GM19463 (cell line): Measurements from ENCODE around the gene PGGHG.
"Not testable (repeated sequence)": the region's sequence is repeated elsewhere in the genome, so short reads cannot be mapped to it uniquely, and the experiment has no call there.

Experiments used
- ATAC-seq: cut with Tn5 transposase; IDR thresholded peaks from one replicate; pipeline ENCODE4 v1.9.1; 2021; ENCODE audit warnings: mild to moderate bottlenecking, moderate library complexity; ENCODE audit not compliant: unreplicated experiment

PGGHG gene

DNA sequence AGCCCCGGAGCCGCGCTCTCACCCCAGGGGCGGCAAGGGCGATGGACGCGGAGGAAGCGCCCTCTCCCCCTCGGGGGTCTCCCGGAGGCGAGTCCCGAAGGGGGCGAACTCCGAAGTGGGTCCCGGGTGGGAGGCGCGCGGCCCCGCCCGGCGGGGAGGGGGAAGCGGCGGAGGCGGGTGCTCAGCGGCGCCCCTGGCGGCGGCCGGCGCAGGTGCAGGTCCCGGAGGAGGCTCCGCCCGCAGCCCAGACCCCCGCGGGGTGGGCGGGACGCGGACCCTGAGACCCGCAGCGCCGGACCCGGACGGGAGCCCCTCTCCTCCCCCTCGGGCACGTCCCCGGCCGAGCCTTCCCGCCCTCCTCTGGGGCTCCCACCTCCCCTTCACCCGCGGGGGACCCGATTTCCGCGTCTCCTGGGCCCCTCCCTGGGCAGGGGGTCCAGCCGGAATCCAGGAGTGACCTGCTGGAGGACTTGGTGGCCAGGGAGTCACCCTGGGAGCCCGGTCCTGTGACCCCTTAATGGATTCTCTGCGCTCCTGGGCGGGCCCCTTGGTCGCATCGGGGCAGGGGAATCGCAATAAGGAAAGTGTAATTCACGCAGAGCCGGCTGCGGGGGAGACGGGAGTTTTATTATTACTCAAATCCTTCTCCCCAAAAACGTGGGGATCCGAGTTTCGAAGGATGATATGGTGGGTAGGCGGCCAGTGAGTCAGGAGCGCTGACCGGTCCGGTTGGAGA, 22.3 kb downstream of the PGGHG start:
- not testable (repeated sequence) for ATAC-seq

DNA sequence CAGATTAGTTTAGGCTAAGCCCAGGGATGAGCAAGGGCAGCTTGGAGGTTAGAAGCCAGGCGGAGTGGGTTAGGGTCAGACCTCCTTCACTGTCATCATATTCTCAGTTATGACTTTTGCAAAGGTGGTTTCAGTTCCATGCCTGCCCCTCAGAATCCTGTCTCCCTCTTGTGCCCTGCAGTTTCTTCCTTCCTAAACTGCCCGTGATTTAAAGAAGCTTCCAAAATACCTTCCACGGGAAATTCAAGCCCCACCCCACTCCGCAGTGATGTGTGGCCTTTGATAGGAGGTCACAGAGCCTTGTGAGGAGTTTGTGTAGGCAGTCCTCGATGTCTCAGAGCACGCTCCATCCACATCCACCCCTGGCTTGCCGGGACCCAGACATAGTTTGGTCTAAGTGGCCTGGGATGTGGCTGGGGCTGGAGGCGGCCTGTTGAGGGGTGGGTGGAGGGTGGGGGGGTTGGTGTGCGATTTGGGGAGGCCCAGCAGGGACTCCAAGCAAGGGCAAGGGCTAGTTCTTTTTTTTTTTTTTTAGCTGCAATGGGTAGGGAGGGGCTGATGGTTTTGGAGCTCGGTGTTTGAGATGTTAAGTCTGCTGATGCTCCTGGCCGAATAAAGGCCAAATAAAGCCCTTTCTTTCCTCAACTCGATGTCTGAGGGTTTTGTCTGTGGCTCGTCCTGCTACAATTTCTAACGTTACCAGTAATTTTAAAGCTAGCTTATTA, 23.3 kb downstream of the PGGHG start:
- ATAC-seq = no peak

DNA sequence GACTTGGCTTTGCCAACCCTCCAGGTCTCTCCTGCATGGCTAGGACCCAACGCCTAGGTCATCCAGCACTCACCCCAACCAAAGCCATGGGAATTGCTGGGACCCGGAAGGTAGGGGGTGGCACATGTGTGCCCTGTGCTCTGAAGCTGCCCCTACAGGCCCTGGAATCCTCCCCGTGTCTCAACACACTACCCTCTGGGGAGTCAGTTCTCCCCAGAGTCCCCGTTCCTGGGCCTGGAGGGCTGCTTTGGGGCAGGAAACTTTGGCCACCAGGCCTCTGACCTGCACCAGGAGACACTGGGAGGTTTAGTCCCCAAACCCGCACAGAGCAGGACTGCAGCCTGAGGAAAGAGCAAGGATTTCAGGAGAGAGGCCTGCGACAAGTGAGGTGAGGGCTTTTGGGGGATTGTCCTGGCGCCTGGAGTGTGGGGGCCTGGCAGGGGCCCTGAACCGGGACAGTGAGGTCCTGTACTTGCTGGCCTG, 24.4 kb downstream of the PGGHG start:
- ATAC-seq = no peak

DNA sequence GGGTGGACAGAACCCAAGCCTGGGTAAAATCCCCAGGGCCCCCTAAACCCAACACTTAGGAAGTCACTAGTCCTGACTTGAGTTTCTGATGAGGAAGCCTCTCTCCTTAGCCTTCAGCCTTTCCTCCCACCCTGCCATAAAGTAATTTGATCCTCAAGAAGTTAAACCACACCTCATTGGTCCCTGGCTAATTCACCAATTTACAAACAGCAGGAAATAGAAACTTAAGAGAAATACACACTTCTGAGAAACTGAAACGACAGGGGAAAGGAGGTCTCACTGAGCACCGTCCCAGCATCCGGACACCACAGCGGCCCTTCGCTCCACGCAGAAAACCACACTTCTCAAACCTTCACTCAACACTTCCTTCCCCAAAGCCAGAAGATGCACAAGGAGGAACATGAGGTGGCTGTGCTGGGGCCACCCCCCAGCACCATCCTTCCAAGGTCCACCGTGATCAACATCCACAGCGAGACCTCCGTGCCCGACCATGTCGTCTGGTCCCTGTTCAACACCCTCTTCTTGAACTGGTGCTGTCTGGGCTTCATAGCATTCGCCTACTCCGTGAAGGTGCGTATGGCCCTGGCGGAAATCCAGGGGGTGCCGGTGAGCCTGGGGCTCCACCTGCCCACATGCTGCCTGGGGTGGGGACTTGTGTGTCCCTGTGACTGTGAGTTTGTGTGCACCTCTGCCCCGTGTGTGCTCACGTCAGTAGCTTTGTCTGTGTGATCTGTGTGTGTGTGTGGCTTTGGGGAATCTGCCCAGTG, 25.0 kb downstream of the PGGHG start, which contains the start of gene IFITM1:
IFITM1 (plus strand) TSS at position 254 of the 767 bp plus-strand sequence; CDS start at position 385, 131 bp downstream.
- peak; percentile 30 for ATAC-seq

DNA sequence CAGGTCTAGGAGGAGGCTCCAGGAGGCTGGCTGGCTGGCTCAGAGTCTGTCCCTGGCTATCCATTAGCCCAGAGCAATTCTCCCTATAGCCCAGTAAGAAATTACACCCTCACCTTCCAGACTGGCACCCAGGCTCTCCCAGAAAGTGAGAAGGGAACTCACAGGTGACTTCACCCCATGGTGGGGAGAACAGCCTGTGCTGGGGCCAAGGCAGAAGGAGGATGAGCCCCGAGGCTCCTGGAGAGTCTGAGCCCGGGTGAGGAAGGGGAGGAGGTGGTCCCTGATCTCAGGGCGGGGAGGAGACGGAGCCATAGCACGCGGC, 25.6 kb downstream of the PGGHG start:
- ATAC-seq = not testable (repeated sequence)

DNA sequence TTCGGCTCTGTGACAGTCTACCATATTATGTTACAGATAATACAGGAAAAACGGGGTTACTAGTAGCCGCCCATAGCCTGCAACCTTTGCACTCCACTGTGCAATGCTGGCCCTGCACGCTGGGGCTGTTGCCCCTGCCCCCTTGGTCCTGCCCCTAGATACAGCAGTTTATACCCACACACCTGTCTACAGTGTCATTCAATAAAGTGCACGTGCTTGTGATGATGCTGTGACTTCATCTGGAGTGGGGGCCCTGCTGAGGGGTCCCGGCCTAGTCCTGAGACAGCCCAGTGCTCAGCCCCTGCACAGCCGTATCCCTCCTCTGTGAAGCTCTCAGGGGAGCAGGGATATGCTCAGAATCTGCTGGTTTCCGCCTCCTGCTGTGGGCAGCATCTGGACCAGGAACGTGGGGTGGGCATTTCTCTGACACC, 26.1 kb downstream of the PGGHG start:
- no peak for ATAC-seq

DNA sequence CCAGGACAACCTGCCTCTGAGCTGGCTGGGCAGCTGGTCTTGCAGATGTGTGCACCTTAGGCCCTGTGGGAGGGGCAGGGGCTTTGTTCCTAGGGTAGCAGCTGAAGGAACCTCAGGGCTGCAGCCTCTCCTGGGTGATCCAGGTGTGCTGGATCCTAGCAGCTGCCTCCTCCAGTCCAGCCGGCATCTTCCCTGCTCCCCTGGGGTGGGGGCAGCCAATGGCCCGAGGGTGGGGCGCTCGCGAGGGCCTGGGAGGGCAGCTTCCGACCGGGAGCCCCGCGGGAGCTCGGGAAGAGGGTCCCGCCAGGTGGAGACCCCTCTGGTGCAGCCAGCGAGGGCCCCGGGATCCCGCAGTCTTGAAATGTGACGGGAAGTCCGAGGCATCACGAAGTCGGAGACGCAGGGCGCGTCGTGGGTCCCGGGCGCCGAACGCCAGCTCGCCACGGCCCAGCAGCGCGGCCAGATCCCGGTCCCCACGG, 26.6 kb downstream of the PGGHG start:
- ATAC-seq = no peak

DNA sequence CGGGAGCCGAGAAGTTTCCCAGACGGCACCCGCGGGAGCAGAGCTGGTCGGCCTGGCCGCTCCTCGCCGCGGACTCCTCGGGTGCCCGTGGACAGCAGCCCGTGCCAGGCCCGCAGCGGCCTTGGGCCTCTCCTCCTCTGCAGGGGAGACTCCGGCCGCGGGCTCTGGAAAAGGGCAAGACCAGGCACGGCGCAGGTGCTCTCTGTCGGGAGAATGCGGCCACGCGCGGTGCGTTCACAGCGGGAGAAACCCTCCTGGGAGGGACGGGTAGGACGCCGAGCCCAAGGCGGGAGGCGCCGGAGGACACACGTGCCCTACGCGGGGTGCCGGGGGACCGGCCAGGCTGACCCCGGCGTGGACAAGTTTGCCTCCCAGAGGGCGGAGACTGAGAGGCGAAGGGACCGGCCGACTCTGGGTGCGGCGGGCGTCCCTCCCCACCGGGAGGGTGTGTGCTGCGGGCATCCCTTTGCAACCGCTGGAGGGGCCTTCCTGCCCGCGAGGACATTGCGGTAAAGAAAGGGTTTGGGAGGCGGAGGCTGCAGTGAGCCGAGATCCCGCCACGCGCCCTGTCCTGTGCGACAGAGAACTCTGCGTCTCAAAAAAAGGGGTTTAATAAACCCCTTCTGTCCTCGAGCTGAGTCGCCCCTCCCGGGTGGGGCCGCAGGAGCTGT, 27.2 kb downstream of the PGGHG start:
- ATAC-seq = no peak

DNA sequence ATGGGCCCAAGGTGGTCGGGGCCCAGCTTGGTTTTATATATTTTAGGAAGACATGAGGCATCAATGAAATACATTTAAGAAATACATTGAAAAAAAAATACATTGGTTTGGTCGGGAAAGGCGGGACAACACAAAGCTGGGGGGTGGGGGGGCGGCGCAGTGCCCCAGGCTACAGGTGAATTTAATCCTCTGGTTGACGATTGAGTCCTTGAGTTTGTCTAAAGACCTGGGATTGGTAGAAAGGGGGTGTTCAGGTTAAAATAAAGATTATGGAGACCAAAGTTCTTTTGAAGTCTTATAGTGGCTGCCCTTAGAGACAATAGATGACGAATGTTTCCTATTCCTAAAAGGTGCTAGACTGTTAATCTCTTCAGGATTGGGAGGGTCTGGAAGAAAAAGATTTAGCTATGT, 28.0 kb downstream of the PGGHG start:
- ATAC-seq = no peak

DNA sequence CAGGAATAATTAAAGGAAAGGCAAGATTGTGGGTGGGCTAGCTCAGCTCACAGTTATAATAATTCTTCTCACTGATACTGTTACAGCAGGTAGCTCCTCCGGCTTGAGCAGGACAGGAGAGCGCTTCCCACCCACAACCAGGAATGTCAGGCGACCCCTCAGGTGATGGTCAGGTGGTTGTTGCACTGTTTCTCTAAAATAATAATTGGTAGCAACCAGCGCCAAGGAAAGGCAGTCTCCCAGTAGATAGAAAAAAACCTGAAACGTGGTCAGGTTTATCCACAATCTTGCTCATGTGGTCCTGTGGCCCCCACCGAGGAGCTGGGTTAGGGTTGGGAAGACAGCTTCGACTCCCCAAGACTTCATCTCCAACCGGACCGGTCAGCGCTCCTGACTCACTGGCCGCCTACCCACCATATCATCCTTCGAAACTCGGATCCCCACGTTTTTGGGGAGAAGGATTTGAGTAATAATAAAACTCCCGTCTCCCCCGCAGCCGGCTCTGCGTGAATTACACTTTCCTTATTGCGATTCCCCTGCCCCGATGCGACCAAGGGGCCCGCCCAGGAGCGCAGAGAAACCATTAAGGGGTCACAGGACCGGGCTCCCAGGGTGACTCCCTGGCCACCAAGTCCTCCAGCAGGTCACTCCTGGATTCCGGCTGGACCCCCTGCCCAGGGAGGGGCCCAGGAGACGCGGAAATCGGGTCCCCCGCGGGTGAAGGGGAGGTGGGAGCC, 28.9 kb downstream of the PGGHG start:
- ATAC-seq = peak; percentile 10

DNA sequence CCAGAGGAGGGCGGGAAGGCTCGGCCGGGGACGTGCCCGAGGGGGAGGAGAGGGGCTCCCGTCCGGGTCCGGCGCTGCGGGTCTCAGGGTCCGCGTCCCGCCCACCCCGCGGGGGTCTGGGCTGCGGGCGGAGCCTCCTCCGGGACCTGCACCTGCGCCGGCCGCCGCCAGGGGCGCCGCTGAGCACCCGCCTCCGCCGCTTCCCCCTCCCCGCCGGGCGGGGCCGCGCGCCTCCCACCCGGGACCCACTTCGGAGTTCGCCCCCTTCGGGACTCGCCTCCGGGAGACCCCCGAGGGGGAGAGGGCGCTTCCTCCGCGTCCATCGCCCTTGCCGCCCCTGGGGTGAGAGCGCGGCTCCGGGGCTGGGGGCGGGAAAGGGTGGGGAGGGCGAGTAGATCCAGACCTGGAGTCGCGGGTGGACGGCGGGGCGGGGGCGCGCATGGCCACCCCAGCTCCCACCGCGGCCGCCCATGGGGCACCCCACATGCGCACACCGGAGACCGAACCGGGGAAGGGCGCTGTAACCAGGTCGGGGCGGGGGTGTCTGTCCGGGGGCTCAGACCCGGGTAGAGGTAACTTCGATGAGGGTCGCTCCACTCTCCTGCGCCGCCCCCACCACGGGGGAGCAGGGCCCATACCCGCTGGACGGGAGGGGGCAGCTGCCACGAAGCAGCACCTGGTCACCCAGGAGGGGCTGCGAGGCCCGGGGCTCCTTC, 29.6 kb downstream of the PGGHG start:
- ATAC-seq = peak; percentile 43

DNA sequence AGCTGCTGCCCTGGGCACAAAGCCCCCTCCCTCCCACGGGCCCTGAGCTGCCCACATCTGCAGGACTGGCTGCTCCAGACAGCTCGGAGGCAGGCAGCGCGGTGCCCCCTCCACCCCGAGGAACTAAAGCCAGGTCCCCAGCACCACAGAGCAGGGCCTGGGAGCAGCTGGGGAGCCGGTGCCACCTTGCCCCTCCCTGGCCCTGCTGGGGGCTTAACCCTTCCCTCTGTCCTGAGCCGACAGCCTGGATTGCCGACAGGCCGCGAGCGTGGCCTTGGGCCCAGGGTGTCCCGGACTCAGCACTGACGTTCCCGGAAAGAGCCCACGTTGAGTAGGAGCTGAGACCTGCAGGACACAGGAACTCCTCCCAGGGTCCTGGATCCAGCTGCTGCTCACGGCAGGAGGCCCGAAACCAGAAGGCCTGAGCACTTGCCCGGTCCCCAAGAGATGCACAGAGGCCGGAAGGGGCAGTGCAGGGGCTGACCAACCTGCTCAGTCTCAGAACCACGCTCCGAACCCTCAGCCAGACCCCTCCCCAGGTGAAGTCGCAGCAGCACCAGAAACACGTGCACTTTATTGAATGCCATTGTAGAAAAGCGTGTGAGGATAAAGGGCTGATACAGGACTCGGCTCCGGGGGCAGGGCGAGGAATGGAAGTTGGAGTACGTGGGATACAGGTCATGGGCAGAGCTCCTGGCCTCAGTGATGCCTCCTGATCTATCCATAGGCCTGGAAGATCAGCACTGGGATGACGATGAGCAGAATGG, 30.4 kb downstream of the PGGHG start:
- not testable (repeated sequence) for ATAC-seq

DNA sequence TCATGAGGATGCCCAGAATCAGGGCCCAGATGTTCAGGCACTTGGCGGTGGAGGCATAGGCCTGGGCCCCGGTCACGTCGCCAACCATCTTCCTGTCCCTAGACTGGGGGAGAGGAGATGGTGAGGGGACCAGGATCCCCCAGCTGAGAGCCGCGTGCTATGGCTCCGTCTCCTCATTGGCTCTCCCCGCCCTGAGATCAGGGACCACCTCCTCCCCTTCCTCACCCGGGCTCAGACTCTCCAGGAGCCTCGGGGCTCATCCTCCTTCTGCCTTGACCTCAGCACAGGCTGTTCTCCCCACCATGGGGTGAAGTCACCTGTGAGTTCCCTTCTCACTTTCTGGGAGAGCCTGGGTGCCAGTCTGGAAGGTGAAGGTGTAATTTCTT, 31.0 kb downstream of the PGGHG start:
- ATAC-seq = not testable (repeated sequence)

DNA sequence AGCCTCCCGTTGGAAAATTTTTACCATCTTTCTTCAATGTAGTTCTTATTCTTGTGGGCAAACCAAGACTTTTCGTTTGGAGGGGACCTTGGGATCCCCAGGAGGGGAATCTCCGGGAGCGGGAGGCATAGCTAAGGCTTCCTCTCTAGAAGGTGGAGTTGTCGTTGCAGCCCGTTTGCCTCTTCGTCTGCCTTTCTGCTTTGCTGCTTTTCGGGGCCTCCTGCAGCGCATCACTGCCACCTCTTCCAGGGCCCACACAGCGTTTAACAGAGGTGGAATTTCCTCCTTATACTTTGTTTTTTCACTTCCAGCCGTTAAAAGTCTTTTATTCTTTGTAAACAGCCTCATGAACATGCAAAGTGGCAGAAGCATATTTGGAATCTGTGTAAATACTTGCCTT, 35.2 kb downstream of the PGGHG start:
- ATAC-seq = no peak

DNA sequence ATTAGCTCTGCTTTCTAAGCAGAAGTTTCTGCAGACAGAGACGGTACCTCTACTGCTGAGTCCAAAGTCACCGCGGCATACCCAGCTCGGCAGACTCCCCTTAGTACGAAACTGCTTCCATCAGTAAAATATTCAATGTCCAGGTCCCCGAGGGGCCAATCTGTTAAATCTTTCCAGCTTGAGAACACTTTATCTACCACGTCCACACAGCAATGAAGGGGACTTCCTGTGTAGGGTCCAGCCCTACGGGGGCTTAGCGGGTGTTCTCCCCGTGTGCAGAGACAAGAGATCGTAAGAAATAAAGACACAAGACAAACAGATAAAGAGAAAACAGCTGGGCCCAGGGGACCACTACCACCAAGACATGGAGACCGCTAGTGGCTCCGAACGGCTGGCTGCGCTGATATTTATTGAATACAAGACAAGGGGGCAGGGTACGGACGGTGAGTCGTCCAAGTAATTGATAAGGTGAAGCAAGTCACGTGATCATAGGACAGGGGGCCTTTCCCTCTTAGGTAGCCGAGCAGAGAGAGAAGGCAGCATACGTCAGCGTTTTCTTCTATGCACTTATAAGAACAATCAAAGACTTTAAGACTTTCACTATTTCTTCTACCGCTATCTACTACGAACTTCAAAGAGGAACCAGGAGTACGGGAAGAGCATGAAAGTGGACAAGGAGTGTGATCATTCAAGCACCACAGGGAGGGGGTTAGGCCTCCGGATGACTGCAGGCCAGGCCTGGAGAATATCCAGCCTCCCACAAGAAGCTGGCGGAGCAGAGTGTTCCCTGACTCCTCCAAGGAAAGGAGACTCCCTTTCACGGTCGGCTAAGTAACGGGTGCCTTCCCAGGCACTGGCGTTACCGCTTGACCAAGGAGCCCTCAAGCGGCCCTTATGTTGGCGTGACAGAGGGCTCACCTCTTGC, 35.9 kb downstream of the PGGHG start:
- ATAC-seq = not testable (repeated sequence)

DNA sequence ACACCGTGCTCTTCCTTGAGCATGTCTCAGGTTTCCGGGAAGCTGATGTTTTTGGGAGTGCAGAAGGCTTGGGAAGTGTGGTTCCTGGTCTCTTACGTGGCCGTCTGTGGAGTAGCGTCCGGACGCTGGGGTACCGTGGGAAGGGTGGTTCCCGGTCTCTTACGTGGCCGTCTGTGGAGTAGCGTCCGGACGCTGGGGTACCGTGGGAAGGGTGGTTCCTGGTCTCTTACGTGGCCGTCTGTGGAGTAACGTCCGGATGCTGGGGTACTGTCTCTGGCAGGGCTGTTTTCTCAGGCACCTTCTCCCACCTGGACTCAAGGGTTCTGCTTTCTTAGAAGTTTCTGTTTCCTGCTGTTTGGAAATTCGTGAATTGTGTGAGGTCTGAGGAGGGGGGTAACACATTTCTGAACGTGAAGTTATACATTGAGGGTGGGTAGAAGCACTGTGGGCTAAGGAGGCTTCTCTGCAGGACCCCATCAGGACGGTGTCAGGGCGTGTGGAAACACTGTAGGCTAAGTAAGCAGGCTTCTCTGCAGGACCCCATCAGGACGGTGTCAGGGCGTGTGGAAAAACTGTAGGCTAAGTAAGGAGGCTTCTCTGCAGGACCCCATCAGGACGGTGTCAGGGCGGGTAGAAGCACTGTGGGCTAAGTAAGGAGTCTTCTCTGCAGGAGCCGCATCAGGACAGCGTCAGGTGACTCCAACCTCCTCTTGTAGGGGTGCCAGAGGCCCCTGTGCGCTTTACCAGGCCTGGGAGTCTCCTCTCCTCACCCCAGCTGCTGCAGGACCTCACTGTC, 37.1 kb downstream of the PGGHG start:
- ATAC-seq = no peak

DNA sequence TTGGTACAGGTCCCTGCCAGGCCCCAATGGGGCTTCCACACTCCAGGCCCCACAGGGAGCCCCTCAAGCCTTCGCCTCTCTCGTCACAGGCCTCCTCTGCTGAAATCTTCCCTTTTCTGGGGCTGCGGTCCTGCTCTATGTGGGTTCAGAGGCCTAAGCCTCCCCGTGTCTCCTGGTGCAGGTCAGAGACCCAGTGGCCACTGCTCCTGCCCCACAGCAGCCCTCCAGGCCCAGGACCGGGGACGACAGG, 37.6 kb downstream of the PGGHG start:
- no peak for ATAC-seq
